Panc1 (cell line): ENCODE measurements around the gene ATP13A2. TPM values are rescaled to one million over a fixed set of nuclear protein-coding genes. Genes with fewer than 3 reads are reported as not detected.
"Not testable (repeated sequence)": the region's sequence is repeated elsewhere in the genome, so short reads cannot be mapped to it uniquely, and the experiment has no call there.

Source experiments
- ATAC-seq: fragments of 200-7000 bp; cut with Tn5 transposase; 2 replicates; pipeline ENCODE4 v1.9.1; 2020; ENCODE audit warnings: mild to moderate bottlenecking, moderate library complexity
- BruUV-seq: library from RNA; stranded (reverse); fragments of 400-500 nt; replicated peaks from 2 replicates; lab custom pipeline; 2021; lab: Mats Ljungman, UMichigan
- CTCF ChIA-PET: fragments of 300-600 bp; sonication (Branson Sonifier 250); formaldehyde crosslinking; loops from one replicate; lab custom pipeline; 2022; ENCODE audit warnings: antibody characterized with exemption; lab: Charles Lee
- POLR2A ChIA-PET: fragments of 300-600 bp; sonication (Branson Sonifier 250); formaldehyde crosslinking; loops from one replicate; lab custom pipeline; 2022; ENCODE audit warnings: antibody characterized with exemption; lab: Charles Lee
- DNase-seq: peaks from one replicate; pipeline ENCODE4 v3.0.0-alpha.2; 2010; ENCODE audit warnings: low read depth, low spot score
- H3K27ac ChIP-seq: 2 replicates; pipeline ENCODE4 v1.5.1; 2011; ENCODE audit warnings: mild to moderate bottlenecking, low read length, inconsistent platforms
- H3K27me3 ChIP-seq: fragments of 200-500 bp; sonication (Bioruptor generic); 2 replicates; pipeline ENCODE4 v1.6.0; 2014; ENCODE audit warnings: low read length, inconsistent platforms; ENCODE audit not compliant: control insufficient read depth, insufficient read depth
- H3K36me3 ChIP-seq: fragments of 200-500 bp; sonication (Bioruptor generic); 2 replicates; pipeline ENCODE4 v1.5.1; 2014; ENCODE audit warnings: inconsistent platforms, mild to moderate bottlenecking, low read length, moderate library complexity; ENCODE audit not compliant: control insufficient read depth, insufficient read depth
- H3K4me1 ChIP-seq: 2 replicates; pipeline ENCODE4 v1.5.1; 2011; ENCODE audit warnings: inconsistent platforms, mild to moderate bottlenecking, low read length, moderate library complexity; ENCODE audit not compliant: control insufficient read depth, insufficient read depth
- H3K4me3 ChIP-seq, 2 experiments: 2 replicates each; pipeline ENCODE4 v1.5.1; 2011 to 2012; ENCODE audit warnings: low read depth in 2 of 2, low read length in 2 of 2, mild to moderate bottlenecking in 2 of 2, inconsistent platforms in 1 of 2, moderate library complexity in 1 of 2
- H3K9me3 ChIP-seq: fragments of 200-500 bp; sonication (Bioruptor generic); 2 replicates; pipeline ENCODE4 v1.5.1; 2014; ENCODE audit warnings: low read depth, mild to moderate bottlenecking, inconsistent platforms, low read length, moderate library complexity; ENCODE audit not compliant: control insufficient read depth, insufficient read depth
- CTCF ChIP-seq: fragments of 450-650 bp; IDR thresholded peaks from 2 replicates; pipeline ENCODE4 v1.5.1; 2017; ENCODE audit warnings: mild to moderate bottlenecking
- POLR2AphosphoS5 ChIP-seq: IDR thresholded peaks from 2 replicates; pipeline ENCODE4 v1.6.1; 2012; ENCODE audit warnings: mild to moderate bottlenecking, low read depth, low read length, moderate library complexity
- REST ChIP-seq, 2 experiments: IDR thresholded peaks; 2 replicates each; pipeline ENCODE4 v1.6.1; 2011 to 2012; ENCODE audit warnings: low read depth in 2 of 2, control low read depth in 1 of 2, low read length in 1 of 2, mild to moderate bottlenecking in 1 of 2, moderate library complexity in 1 of 2; ENCODE audit not compliant: insufficient read depth in 1 of 2
- TCF7L2 ChIP-seq: IDR thresholded peaks from 2 replicates; pipeline ENCODE4 v1.6.1; 2011; ENCODE audit warnings: mild to moderate bottlenecking, low read depth, low read length, inconsistent platforms
- in situ Hi-C: cut with HindIII; loops from 2 replicates; pipeline ENCODE4 v1.10.0; 2016; ENCODE audit warnings: low sequenced_read_pairs, low pct_unique_long_range_greater_than_20kb
- intact Hi-C: fragments of 100-400 bp; cut with micrococcal nuclease; formaldehyde crosslinking; loops from one replicate; pipeline ENCODE4 v1.10.0; 2022; ENCODE audit not compliant: unreplicated experiment
- total RNA-seq: library from RNA; stranded (reverse); gene quantifications from one replicate; pipeline ENCODE4 v1.2.1, GENCODE V29; 2021; ENCODE audit not compliant: unreplicated experiment

The ATP13A2 gene
- total RNA-seq, 1 experiment from 2014 or later, result 49.9 TPM

- DNase-seq, result no peak
- Histone ChIP-seq H3K27me3 (no peaks in the 10 kb centered on the region), H3K4me3 (no peak overlapping the region), H3K36me3 (no peaks in the 10 kb centered on the region), H3K4me1 (no peaks in the 10 kb centered on the region), H3K27ac (no peak overlapping the region), H3K9me3 (no peaks in the 10 kb centered on the region)
- in situ Hi-C loops, result no loop called here
- ChIA-PET POLR2A (no interaction called here), CTCF (no interaction called here)
- ATAC-seq, result no peak
- intact Hi-C loops, result no loop called here
- BruUV-seq, result no TSS peak
- TF ChIP-seq REST (IDR thresholded peaks at IDR 0.05; ENCODE audit: insufficient read depth in 1 of 2, low read depth in 2 of 2, low read length in 1 of 2) (no peak), CTCF (no peak), TCF7L2 (no peak), POLR2AphosphoS5 (no peak)
These were observed 73.1 kb downstream of the ATP13A2 start for GRCh38 chr1:16938351-16939321.

- POLR2A ChIA-PET, H3K4me1 ChIP-seq, DNase-seq, H3K27ac ChIP-seq, ATAC-seq, H3K4me3 ChIP-seq, CTCF ChIA-PET, BruUV-seq, H3K9me3 ChIP-seq, H3K27me3 ChIP-seq, H3K36me3 ChIP-seq, in situ Hi-C loops, intact Hi-C loops: not testable (repeated sequence)
These were observed 75.1 kb downstream of the ATP13A2 start for GRCh38 chr1:16936580-16936979.

Other genes with a start within 250 kb of the ATP13A2 start
- 1,290 TPM for gene RNU1-2, start 115.9 kb downstream of the ATP13A2 start, total RNA-seq
- gene CROCC, start 90.0 kb downstream of the ATP13A2 start, total RNA-seq, result 13.6 TPM
- gene MFAP2, start 31.3 kb downstream of the ATP13A2 start, total RNA-seq, result 12.9 TPM
- 212 TPM for gene SDHB, start 42.1 kb upstream of the ATP13A2 start, total RNA-seq
- 507 TPM for gene PADI2, start 107.5 kb upstream of the ATP13A2 start, total RNA-seq
- 2.3 TPM for gene PADI1, start 193.2 kb upstream of the ATP13A2 start, total RNA-seq
- 3.4 TPM for gene PADI3, start 237.2 kb upstream of the ATP13A2 start, total RNA-seq